Stimulated activated CD8-positive, alpha-beta memory T cell treated with anti-CD3 and anti-CD28 coated beads, Interleukin-15, amount 100 ng/mL, for 1 hour (primary cell): ENCODE data around the gene PCCA.
"Not testable (repeated sequence)": the region's sequence is repeated elsewhere in the genome, so short reads cannot be mapped to it uniquely, and the experiment has no call there.

Experiments
- DNase-seq: peaks from one replicate; pipeline ENCODE4 v3.0.0-alpha.2; 2020; ENCODE audit warnings: low read depth

PCCA gene

DNA sequence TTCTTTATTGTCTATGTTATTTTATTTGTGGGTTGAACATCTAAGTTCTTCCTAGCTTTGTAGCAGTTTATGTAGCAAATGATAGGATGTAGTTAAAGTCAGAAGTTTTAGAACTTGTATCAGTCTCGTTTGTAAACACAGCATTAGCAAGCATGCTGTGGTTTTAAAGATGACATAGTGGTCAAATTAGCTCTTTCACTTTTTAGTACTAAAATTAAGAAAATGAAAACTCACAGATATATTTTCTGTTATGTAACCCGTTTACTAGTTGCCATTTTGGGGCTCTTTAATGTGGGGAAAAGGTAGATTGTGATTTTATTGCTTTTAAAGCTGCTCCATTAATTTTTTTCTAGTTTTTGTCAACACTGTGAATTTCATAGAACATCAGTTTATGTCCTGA lies 216.5 kb downstream of the PCCA start:
- no peak for DNase-seq

DNA sequence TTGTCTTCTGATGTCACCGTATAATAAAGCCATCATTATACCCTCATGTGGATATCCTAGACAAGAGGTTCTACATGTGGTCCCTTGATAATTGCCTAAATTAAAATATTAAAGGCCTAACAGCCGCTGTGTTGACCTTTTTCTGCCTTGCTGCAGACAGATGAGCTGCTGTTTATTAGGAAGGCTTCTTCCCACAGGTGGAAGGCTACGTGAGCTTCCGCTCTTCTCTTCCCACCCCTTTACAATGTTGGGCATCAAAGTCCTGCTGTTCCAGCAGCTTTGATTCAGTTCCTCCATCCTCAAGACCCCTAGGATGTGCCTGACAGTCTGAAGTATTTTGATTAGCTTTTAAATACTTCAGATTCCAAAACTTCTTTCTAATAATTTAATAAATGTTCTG lies 217.1 kb downstream of the PCCA start:
- DNase-seq: no peak

DNA sequence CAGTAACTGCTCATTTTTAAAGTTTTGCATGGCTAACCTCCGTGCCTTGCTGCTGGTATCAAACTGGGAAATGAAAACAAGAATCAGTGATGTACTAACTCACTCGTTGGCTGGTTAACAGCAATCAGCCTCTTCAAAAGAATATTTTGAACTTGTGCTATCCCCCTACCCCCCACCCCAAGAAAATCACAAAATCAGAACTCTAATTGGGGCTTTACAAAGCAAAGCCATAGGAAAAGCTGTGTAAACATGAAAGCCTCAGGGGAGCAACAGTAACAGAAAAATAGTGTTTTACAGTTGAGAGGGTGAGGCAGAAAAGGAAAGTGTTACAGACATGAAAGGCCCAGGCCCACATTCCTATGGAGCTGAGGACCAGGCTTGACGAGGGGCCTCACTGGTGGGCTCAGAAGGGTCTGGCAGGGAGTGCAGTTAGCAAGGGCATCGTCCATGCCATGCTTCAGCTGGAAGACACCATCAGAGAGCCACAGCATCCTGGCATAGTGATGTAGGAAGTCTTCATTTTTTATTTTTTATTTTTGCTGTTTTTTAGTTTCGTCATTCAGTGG lies 217.6 kb downstream of the PCCA start:
- no peak for DNase-seq

DNA sequence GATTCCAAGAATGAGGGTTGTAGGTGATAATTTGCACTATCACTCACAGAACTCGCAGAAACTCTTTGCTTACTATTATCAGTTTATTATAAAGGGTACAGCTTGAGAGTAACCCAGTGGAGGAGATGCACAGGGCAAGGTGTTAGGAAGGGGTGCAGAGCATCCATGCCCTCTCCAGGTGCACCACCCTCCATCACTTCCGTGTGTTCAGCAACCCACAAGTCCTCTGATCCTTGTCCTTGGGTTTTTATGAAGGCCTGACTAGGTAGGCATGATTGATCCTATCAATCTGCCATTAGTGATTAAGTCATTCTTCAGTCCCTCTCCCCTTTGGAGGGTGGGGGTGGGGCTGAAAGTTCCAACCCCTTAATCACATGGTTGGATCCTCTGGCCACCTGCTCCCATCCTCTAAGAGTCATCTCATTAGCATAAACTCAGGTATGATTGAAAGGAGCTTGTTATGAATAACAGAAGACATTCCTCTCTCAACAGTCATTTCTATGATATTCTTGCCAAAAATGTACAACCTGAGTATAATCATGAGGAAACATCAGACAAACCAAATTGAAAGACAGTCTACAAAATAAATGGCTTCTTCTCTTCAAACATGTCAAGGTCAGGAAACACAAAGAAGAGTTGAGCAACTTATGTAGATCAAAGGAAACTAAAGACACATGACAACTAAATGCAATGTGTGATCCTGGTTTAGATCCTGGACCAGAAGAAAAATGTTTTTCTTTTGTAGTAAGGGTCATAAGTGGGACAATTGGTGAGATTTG lies 225.4 kb downstream of the PCCA start:
- DNase-seq: no peak

DNA sequence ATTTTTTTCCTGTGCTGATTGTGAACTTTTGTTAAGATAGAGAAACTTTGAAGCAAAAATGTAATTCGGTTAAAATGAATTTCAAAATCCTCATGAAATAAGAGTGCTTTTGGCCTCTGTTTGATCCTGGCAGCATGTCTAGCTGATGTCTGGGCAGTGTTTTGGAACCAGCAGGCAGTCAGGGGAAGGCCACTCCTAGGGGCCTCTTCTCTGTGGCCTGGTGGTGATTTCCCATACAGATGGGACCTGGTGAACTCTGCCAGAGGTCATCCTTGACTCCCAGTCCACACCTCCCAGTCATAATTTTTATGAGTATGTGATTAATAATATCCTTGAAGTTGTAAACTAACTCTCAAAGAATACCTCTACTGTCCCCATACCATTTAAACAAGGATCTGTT lies 226.6 kb downstream of the PCCA start:
- DNase-seq: no peak

DNA sequence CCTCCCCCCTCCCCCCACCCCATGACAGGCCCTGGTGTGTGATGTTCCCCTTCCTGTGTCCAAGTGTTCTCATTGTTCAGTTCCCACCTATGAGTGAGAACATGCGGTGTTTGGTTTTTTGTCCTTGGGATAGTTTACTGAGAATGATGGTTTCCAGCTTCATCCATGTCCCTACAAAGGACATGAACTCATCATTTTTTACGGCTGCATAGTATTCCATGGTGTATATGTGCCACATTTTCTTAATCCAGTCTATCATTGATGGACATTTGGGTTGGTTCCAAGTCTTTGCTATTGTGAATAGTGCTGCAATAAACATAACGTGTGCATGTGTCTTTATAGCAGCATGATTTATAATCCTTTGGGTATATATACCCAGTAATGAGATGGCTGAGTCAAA lies 229.6 kb downstream of the PCCA start:
- not testable (repeated sequence) for DNase-seq

DNA sequence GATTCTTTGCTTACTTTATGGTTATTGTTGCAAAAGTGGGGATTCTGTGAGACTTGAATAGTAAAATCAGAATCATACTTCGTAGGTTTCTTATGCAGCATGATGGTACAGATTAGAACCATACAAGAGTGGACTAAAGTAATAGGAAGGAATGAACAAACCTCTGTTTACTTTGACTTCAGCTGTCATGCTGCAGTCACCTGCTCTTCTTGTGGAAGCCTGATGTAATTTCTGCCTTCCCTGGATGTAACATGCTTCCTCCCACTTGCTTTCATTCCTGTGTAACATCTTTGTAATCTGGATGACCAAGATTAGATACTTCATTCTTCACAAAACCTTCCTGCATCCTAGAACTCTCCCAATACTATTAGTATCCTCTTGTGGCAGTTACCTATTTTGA lies 235.0 kb downstream of the PCCA start:
- DNase-seq: no peak

DNA sequence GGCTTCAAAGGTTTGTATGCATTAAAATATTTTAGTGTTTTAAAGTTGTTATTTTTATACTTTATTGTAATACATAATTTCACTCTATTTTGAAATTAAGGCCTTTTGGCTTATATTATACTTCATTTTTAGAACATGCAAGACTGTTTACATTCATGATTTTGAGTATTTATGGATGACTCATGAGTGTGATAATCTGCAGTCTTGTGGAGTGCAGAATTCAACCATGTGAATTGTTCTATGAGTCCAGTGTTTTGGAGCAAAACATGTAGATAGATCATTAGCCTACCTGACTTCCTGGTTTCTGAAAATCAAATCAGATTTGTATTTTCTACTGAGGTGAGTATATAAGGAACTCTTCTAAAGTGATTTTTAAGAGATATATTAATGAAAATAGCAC lies 241.8 kb downstream of the PCCA start:
- no peak for DNase-seq

DNA sequence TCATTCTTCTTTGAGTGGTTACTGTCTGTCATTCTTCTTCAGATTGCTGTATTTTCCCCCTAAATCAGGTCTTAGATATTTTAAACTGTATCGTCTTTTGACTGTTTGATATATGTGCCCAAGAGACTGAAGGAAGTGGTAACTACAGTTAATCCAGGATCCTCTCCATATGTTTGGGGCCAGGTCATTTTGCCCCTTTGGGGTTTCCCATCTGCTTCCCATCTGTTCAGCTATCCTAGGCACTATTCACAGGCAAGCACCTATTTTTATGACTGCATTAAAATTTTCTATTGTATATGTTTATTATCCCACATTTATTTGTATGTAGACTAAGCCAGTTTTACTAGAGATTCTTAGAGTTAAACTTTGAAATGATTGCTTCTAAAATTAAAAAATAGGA lies 244.2 kb downstream of the PCCA start:
- no peak for DNase-seq

DNA sequence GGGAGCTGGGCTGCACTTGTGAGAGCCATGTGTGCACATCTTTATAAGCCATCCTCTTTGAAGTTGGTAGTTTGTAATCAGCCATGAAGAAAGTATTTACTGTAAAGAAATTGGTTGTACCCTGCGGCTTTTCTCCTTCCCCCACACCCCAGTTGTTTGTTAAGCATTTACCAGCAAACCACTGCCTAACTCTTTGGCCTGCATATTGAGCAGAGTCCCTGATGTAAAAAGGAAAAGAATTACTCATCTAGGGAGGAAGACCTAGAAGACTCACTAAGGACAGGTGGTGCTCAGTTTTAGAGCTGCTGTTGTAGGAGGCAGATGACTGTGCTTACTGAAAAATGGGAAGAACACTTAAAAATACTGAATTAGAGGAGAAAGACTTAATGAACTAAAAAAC lies 245.3 kb downstream of the PCCA start:
- no peak for DNase-seq

DNA sequence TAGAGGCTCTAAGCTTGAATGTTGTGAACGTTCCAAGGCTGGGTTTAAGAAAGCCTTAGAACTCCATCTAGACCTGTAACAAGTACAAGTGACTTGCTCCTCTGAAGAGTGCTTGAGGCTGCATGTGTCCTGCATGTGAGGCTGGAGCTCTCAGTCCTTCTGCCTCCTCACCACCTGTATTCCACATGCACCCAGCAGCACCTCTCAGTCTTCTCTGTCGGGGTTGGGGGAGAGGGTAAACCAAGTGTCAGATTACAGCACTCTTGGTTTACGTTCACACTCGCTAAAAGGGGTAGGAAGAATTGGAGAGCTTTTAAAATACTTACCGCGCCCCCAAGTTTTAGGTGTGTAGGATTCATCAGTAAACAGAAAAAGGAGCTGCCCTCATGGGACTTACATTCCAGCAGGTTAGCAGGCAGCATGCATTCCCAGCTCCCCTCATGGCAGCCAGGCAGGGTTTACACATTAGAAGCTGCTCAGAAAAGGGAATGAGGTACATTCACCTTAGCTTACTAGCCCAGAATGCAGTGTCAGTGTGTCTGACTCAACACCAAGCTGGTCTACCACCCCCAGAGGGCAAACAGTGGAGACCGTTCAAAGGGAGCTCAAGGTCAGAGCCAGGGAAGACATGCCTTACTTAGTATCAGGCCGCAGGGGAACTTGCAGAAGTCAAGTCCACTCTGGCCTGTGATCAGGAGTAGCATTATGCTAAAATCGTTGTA lies 248.1 kb downstream of the PCCA start:
- DNase-seq: no peak

DNA sequence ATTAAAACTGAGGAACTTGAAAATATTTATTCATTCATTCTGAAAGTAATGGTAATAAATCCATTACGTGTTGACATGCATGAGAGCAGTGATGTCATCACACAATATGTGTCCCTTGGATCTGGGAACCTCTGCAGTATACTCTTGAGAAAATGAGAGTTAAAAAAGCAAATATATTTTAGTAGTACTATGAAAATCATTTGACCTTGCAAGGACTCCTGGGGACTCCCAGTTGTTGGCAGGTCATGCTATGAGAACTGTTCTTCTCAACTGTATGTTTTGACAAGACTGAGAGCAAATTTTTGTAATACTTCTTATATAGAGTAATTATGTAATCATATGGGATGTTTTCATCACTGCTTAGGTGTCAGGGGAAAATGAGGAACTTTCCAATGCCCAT lies 249.4 kb downstream of the PCCA start:
- no peak for DNase-seq

DNA sequence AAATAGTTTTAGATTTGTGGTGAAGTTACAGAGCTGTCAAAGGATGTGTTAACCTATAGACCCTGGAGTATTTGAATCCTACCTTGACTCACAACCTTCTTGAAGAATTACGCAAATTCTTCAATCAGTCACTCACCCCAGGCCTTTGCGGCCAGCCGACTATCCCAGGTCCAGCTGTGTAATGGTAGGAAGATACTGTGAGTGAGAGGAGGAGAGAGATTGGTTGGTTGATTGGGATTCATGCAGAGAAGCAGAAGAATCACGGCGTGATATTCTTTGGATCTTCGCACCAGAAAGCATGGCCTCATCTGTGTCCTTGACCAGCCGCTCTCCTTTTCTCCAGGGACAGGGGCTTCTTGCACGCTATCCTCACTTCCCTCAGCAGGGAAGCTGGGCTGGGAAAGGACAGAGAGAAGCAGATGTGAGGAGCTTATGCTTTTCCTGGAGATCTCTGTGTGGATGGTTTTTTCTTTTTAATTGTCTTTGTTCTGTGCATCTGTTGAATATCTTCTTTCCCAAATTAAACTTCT lies 250.6 kb downstream of the PCCA start:
- no peak for DNase-seq

DNA sequence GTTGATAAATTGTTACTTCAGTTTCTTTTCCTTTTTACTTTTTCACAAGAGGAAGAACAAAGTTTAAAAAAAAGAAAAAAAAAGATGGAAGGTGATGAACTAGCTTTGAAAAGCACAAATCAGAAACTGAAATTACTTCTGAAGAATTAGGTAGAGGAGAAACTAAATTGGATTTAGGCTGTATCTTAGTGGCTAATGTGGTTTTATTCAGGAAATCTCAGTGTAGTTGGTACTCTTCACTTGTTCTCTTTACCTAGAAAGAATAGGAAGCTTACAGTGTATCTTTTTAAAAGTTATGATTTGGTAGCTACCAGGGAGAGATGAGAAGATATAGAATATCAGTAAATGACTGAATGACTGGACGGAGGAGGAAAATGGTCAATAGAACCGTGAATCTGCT lies 252.0 kb downstream of the PCCA start:
- DNase-seq: no peak

DNA sequence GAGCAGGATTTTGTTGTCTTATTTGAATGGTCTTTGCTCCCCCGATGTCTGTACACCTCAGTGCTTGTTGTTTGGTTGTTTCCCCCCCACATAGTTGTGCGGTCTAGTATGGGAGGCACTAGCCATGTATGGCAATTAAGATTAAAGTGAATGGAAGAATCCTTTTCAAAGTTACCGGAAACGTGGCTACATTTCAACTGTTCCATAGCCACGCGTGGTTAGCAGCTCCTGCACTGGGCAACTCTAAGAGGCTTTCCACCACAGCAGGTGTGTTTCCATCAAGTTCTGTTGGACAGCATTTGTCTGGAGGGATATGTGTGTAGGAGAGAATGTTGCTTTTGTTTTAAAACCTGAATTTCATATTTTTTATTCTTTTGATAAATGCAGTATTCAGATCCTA lies 252.4 kb downstream of the PCCA start:
- no peak for DNase-seq

DNA sequence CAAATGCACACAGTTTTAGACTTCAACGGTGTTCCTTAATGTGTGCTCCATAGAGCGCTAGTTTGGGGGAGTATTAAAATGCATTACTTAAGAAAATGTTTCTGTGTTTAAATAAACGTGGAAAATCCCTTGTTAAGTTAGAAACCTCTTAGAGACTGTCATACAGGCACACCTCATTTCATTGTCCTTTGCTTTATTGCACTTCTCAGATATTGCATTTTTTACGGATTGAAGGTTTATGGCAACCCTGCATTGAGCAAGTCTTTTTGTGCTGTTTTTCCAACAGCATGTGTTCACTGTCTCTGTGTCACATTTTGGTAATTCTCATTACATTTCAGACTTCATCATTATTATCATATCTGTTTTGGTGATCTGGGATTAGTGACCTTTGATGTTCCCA lies 255.7 kb downstream of the PCCA start:
- DNase-seq: no peak

DNA sequence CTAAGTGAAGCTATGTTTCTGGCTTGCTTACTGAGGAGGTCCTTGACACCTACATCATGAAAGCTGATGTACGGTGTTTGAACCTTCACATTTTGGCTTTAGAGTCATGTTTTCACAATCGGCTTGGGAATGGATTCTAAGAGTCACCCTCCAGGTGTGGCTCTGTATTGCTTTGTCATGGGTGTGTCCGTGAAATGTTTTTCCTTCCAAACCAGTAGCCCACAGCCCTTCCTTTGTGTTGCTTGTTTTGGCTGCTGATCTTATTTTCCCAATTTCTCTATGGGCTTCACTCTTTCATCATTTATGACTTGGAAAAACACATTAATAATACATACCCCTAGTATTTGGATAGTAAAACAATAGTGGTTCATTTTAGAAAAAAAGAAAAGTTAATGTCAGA lies 259.1 kb downstream of the PCCA start:
- no peak for DNase-seq

DNA sequence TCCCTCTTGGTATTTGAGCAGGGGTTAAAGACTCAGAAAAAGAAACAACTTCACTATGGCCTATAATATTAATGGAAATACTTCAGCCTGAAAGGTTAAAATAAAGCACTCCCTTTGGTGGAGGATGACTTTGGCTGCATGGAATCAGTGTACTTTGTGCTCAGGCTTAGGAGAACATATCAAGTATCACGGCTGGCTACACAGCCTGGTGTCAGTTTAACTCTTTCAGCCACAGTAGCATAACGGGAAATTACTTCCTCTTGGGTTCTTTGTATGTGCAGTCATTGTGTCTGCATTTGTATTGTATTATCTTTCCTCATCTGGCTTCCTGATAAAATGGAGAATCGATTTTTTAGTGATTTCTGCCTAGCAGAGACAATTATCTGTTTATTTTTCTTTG lies 260.7 kb downstream of the PCCA start:
- no peak for DNase-seq

DNA sequence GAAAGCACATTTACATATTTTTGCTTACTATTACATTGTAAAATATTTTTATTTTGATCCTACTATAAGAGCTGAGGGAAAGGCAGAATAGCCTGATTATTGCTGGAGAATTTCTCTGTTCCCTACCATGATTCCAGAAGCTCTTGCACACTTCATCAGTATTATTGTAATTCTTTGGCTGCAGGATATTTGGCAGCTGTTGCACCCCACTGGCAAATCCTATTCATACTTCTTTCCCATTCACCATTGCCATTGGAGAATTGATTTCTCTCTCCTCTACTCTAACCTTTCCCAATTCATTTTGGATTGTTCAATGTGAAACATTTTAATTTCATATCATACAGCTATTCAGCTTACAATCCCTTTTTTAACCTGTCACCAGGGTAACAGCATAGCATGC lies 261.7 kb downstream of the PCCA start:
- no peak for DNase-seq

DNA sequence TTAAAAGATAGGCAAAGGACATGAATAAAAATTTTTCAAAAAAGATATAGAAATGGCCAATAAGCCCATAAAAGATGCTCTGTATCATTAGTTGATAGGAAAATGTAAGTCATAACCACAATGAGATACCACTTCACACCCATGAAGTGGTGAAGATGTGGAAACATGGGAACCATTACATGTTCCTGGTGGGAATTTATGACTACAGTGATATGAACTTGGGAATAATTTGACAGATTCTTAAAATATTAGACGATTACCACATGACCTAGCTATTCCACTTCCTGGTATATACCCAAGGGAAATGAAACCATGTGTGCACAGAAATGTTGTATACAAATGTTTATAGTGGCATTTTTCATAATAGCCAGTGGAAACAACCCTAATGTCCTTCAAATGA lies 267.5 kb downstream of the PCCA start:
- DNase-seq: no peak

DNA sequence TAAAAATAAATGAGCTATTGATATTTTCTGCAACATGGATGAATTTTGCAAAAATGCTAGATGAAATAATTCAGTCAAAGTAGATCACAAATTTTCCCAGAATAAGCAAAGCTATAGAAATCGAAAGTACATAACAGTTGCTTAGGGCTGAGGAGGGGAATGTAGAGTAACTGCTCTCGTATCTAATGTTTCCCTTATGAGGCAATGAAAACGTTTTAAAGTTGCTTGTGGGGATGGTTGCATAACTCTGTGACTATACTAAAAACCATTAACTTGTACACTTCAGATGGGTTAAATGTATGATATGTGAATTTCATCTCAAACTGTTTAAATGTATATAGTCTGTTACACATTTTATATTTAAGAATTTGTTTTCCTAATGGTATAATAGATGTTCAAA lies 268.0 kb downstream of the PCCA start:
- no peak for DNase-seq

DNA sequence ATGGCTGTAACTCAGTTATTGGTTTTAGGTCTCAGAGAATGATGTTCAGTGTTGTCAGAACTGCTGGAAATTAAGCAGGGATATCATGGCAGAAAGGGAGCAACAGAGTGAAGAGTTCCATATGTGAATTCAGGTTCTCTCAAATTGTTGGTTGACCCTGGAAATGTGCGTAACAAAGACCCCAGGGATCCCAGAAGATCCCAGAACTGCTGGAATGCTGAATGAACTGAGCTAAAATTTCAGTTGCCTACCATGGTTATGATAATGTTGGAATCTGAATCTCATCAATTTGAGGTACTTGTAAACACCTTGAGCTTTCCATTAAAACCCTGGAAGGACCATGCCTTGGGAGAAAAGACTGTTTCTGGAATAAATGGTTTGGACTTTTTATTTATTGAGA lies 268.9 kb downstream of the PCCA start:
- DNase-seq: no peak

DNA sequence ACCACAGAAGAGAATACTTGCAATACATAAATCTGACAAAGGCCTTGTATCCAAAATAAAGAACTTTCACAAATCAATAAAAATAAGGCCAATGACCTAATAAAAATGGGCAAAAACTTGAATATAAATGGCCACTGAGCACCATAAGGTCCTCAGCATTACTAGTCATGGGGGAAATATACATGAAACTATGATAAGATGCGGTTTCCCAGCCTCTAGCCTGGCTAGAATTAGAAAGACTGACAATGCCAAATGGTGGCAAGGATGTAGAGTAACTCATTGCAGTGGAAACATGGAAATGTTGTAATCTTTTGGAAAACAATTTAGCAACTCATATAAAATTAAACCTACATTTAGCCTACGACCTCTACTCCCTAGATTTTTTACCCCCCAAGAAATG lies 272.6 kb downstream of the PCCA start:
- DNase-seq: no peak
